HL-60 (cell line): Measurements from ENCODE around the gene GABARAP.

Experiments used
- DNase-seq, 2 experiments: peaks; one replicate each; pipeline ENCODE4 v3.0.0-alpha.2; 2010 to 2020; ENCODE audit warnings: low read depth in 1 of 2, low spot score in 1 of 2
- H3K27ac ChIP-seq: fragments of 250-450 bp; sonication (Bioruptor Pico); replicated peaks from 2 replicates; pipeline ENCODE4 v1.5.1; 2020; ENCODE audit warnings: mild to moderate bottlenecking, moderate library complexity
- H3K27me3 ChIP-seq: fragments of 250-450 bp; sonication (Bioruptor Pico); 2 replicates; pipeline ENCODE4 v1.5.1; 2021; ENCODE audit warnings: mild to moderate bottlenecking, moderate library complexity; ENCODE audit not compliant: insufficient read depth, poor library complexity, severe bottlenecking
- H3K4me3 ChIP-seq: replicated peaks from 2 replicates; pipeline ENCODE4 v1.5.1; 2011; ENCODE audit warnings: mild to moderate bottlenecking, control low read depth, low read length; ENCODE audit not compliant: insufficient read depth
- CTCF ChIP-seq: IDR thresholded peaks from one replicate; pipeline ENCODE4 v1.5.1; 2011; ENCODE audit warnings: low read length, control low read depth, inconsistent platforms; ENCODE audit not compliant: insufficient read depth
- GABPA ChIP-seq: IDR thresholded peaks from 2 replicates; pipeline ENCODE4 v1.6.1; 2012; ENCODE audit warnings: low read depth
- POLR2AphosphoS5 ChIP-seq: IDR thresholded peaks from 2 replicates; pipeline ENCODE4 v1.6.1; 2012; ENCODE audit warnings: low read depth
- REST ChIP-seq: IDR thresholded peaks from 2 replicates; pipeline ENCODE4 v1.6.1; 2012; ENCODE audit warnings: low read depth; ENCODE audit not compliant: insufficient replicate concordance
- SPI1 ChIP-seq: IDR thresholded peaks from 2 replicates; pipeline ENCODE4 v1.6.1; 2012; ENCODE audit warnings: low read depth, mild to moderate bottlenecking, borderline replicate concordance

The GABARAP gene

GRCh38 chr17:7256766-7257456 is 14.7 kb upstream of the GABARAP start:
- Histone ChIP-seq H3K27me3 (peaks cover 2% of the 10 kb centered on the region), H3K4me3 (no peak overlapping the region), H3K27ac (no peak overlapping the region)
- TF ChIP-seq REST: no peak
- TF ChIP-seq POLR2AphosphoS5: no peak
- no peak for TF ChIP-seq CTCF
- no peak for TF ChIP-seq GABPA
- no peak for TF ChIP-seq SPI1
- DNase-seq: no peak

GRCh38 chr17:7254511-7254910 is 12.3 kb upstream of the GABARAP start:
- TF ChIP-seq CTCF: no peak
- no peak for TF ChIP-seq REST
- no peak for TF ChIP-seq SPI1
- no peak for TF ChIP-seq GABPA
- TF ChIP-seq POLR2AphosphoS5: no peak
- no peak for DNase-seq
- Histone ChIP-seq H3K4me3 (no peak overlapping the region), H3K27ac (no peak overlapping the region), H3K27me3 (no peaks in the 10 kb centered on the region)

GRCh38 chr17:7253082-7253481 is 10.8 kb upstream of the GABARAP start:
- no peak for DNase-seq
- TF ChIP-seq SPI1: no peak
- TF ChIP-seq CTCF: no peak
- TF ChIP-seq REST: no peak
- TF ChIP-seq POLR2AphosphoS5: no peak
- TF ChIP-seq GABPA: no peak
- H3K4me3 ChIP-seq: peak overlapping the region; percentile 67
- H3K27me3 ChIP-seq: no peaks in the 10 kb centered on the region
- peak overlapping the region; percentile 99 for H3K27ac ChIP-seq
